Hepatocyte (in vitro differentiated cells): Measurements from ENCODE around the gene MAP4K3.

Experiments used
- EZH2 ChIP-seq: fragments of 200-600 bp; sonication (generic); IDR thresholded peaks from 2 replicates; pipeline ENCODE4 v1.6.1; 2016; ENCODE audit warnings: antibody characterized with exemption, mild to moderate bottlenecking, borderline replicate concordance
- EZH2phosphoT487 ChIP-seq: fragments of 200-600 bp; sonication (generic); IDR thresholded peaks from one replicate; pipeline ENCODE4 v1.6.1; 2018; ENCODE audit warnings: antibody characterized with exemption, mild to moderate bottlenecking, low read depth, moderate library complexity; ENCODE audit not compliant: unreplicated experiment, severe bottlenecking
- TF ChIP-seq, protein P1 (sequence below): fragments of 200-600 bp; sonication (generic); IDR thresholded peaks from 2 replicates; pipeline ENCODE4 v1.5.1; 2016; ENCODE audit warnings: antibody characterized with exemption, mild to moderate bottlenecking; ENCODE audit not compliant: poor library complexity

DNA sequence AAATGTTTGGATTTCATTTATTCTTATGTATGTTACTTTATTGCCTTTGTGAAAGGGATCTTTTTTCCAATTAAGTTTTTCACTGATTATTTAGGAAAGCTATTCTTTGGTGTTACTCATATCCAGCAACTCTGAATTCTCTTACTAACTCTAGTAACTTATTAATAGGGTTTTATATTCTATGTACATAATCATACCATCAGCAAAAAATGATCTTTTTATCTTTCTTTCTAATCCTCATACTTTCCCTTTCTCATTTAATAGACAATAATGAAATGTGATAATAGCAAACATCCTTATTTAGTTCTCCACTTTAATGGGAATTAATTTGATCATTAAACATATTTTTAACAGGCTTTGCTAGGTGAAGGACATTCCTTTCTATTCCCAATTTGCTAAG lies 181.0 kb downstream of the MAP4K3 start:
- TF ChIP-seq, protein P1, sequence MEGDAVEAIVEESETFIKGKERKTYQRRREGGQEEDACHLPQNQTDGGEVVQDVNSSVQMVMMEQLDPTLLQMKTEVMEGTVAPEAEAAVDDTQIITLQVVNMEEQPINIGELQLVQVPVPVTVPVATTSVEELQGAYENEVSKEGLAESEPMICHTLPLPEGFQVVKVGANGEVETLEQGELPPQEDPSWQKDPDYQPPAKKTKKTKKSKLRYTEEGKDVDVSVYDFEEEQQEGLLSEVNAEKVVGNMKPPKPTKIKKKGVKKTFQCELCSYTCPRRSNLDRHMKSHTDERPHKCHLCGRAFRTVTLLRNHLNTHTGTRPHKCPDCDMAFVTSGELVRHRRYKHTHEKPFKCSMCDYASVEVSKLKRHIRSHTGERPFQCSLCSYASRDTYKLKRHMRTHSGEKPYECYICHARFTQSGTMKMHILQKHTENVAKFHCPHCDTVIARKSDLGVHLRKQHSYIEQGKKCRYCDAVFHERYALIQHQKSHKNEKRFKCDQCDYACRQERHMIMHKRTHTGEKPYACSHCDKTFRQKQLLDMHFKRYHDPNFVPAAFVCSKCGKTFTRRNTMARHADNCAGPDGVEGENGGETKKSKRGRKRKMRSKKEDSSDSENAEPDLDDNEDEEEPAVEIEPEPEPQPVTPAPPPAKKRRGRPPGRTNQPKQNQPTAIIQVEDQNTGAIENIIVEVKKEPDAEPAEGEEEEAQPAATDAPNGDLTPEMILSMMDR, result no peak
- TF ChIP-seq EZH2 (no peak), EZH2phosphoT487 (no peak)
